ENCODE results near the gene EIF4E.
"Not testable (repeated sequence)": the region's sequence is repeated elsewhere in the genome, so short reads cannot be mapped to it uniquely, and the experiment has no call there.

The EIF4E gene

GRCh38 chr4:98929341-98930267, 671 bp upstream of the EIF4E start:
- H3K79me2 ChIP-seq (ENCODE audit: control insufficient read depth, insufficient read depth, low read length), result peaks cover 35% of the 10 kb centered on the region
- no peak for DNase-seq
- peak overlapping the region; percentile 81 for H2BK5ac ChIP-seq (ENCODE audit: low read length)
- H2BK120ac ChIP-seq (ENCODE audit: low read depth, low read length), result peak overlapping the region; percentile 68
- no peak overlapping the region for H4K8ac ChIP-seq (ENCODE audit: low read depth, low read length)
- peak overlapping the region; percentile 9 for H3K18ac ChIP-seq (ENCODE audit: low read length)
- no peak overlapping the region for H3K27ac ChIP-seq (ENCODE audit: low read depth, low read length)
- H4K5ac ChIP-seq (ENCODE audit: low read length), result peak overlapping the region; percentile 93
- no peaks in the 10 kb centered on the region for H3K36me3 ChIP-seq (ENCODE audit: control insufficient read depth, insufficient read depth, low read length)
- peak overlapping the region; percentile 61 for H3K4me3 ChIP-seq (ENCODE audit: low read length)
- H2AK5ac ChIP-seq (ENCODE audit: low read length), result no peak overlapping the region
- H3K9ac ChIP-seq (ENCODE audit: low read length), result peak overlapping the region; percentile 90
- peak overlapping the region; percentile 46 for H3K4ac ChIP-seq (ENCODE audit: low read depth, low read length)
- H2BK15ac ChIP-seq (replicated peaks; ENCODE audit: low read depth), result no peak overlapping the region
- no CpG with 5 or more reads among the region's 44 CpGs for whole genome bisulfite sequencing (ENCODE audit: extremely low coverage, insufficient coverage, low lambda C conversion rate)
- no peaks in the 10 kb centered on the region for H3K27me3 ChIP-seq (ENCODE audit: insufficient read depth, low read length, poor library complexity)
- H3K79me1 ChIP-seq (ENCODE audit: low read length), result no peaks in the 10 kb centered on the region
- peak overlapping the region; percentile 80 for H3K4me2 ChIP-seq (ENCODE audit: low read length)
- H3K4me1 ChIP-seq (ENCODE audit: control insufficient read depth, low read depth, low read length), result no peaks in the 10 kb centered on the region
- no peak overlapping the region for H3K23ac ChIP-seq (ENCODE audit: low read length)
- peak overlapping the region; percentile 99 for H3K56ac ChIP-seq (ENCODE audit: low read length)

GRCh38 chr4:98928131-98928504, 815 bp downstream of the EIF4E start:
- Histone ChIP-seq H3K4me3 (ENCODE audit: low read length) (peak overlapping the region; percentile 59), H3K9ac (ENCODE audit: low read length) (peak overlapping the region; percentile 95), H4K8ac (ENCODE audit: low read depth, low read length) (no peak overlapping the region), H3K4me2 (ENCODE audit: low read length) (peak overlapping the region; percentile 0), H3K56ac (ENCODE audit: low read length) (peak overlapping the region; percentile 98), H3K36me3 (ENCODE audit: control insufficient read depth, insufficient read depth, low read length) (no peaks in the 10 kb centered on the region), H3K18ac (ENCODE audit: low read length) (peak overlapping the region; percentile 61), H2BK120ac (ENCODE audit: low read depth, low read length) (no peak overlapping the region), H2BK15ac (replicated peaks; ENCODE audit: low read depth) (no peak overlapping the region), H2BK5ac (ENCODE audit: low read length) (peak overlapping the region; percentile 61), H3K27ac (ENCODE audit: low read depth, low read length) (peak overlapping the region; percentile 74), H2AK5ac (ENCODE audit: low read length) (no peak overlapping the region), H3K4ac (ENCODE audit: low read depth, low read length) (peak overlapping the region; percentile 74), H3K23ac (ENCODE audit: low read length) (peak overlapping the region; percentile 93), H3K27me3 (ENCODE audit: insufficient read depth, low read length, poor library complexity) (no peaks in the 10 kb centered on the region), H3K4me1 (ENCODE audit: control insufficient read depth, low read depth, low read length) (no peaks in the 10 kb centered on the region), H3K79me2 (ENCODE audit: control insufficient read depth, insufficient read depth, low read length) (peaks cover 49% of the 10 kb centered on the region), H4K5ac (ENCODE audit: low read length) (no peak overlapping the region), H3K79me1 (ENCODE audit: low read length) (no peaks in the 10 kb centered on the region)
- DNase-seq, result peak; percentile 94
- WGBS (ENCODE audit: extremely low coverage, insufficient coverage, low lambda C conversion rate), result no CpG with 5 or more reads among the region's 26 CpGs

GRCh38 chr4:98926257-98926656, 2.7 kb downstream of the EIF4E start:
- H3K4me3 ChIP-seq (ENCODE audit: low read length), result not testable (repeated sequence)

GRCh38 chr4:98921292-98921691, 7.6 kb downstream of the EIF4E start:
- H2BK120ac ChIP-seq (ENCODE audit: low read depth, low read length), result no peak overlapping the region
- no peak overlapping the region for H3K4me2 ChIP-seq (ENCODE audit: low read length)
- H3K18ac ChIP-seq (ENCODE audit: low read length), result no peak overlapping the region
- no peaks in the 10 kb centered on the region for H3K36me3 ChIP-seq (ENCODE audit: control insufficient read depth, insufficient read depth, low read length)
- no peak overlapping the region for H2BK5ac ChIP-seq (ENCODE audit: low read length)
- H4K8ac ChIP-seq (ENCODE audit: low read depth, low read length), result no peak overlapping the region
- H3K4me1 ChIP-seq (ENCODE audit: control insufficient read depth, low read depth, low read length), result no peaks in the 10 kb centered on the region
- no peak overlapping the region for H3K27ac ChIP-seq (ENCODE audit: low read depth, low read length)
- H4K5ac ChIP-seq (ENCODE audit: low read length), result no peak overlapping the region
- DNase-seq, result no peak
- peaks cover 1% of the 10 kb centered on the region for H3K79me1 ChIP-seq (ENCODE audit: low read length)
- H2AK5ac ChIP-seq (ENCODE audit: low read length), result no peak overlapping the region
- H3K4me3 ChIP-seq (ENCODE audit: low read length), result no peak overlapping the region
- whole genome bisulfite sequencing (ENCODE audit: extremely low coverage, insufficient coverage, low lambda C conversion rate), result no CpG with 5 or more reads among the region's 5 CpGs
- H3K9ac ChIP-seq (ENCODE audit: low read length), result no peak overlapping the region
- H3K79me2 ChIP-seq (ENCODE audit: control insufficient read depth, insufficient read depth, low read length), result peaks cover 80% of the 10 kb centered on the region
- no peak overlapping the region for H3K56ac ChIP-seq (ENCODE audit: low read length)
- H2BK15ac ChIP-seq (replicated peaks; ENCODE audit: low read depth), result no peak overlapping the region
- no peak overlapping the region for H3K23ac ChIP-seq (ENCODE audit: low read length)
- no peak overlapping the region for H3K4ac ChIP-seq (ENCODE audit: low read depth, low read length)
- H3K27me3 ChIP-seq (ENCODE audit: insufficient read depth, low read length, poor library complexity), result no peaks in the 10 kb centered on the region

More at GRCh38 chr4:98926257-98926656, 2.7 kb downstream of the EIF4E start:
- not testable (repeated sequence) for H4K5ac ChIP-seq (ENCODE audit: low read length); H3K27ac ChIP-seq (ENCODE audit: low read depth, low read length); H3K27me3 ChIP-seq (ENCODE audit: insufficient read depth, low read length, poor library complexity); H3K9ac ChIP-seq (ENCODE audit: low read length); H2AK5ac ChIP-seq (ENCODE audit: low read length); H2BK15ac ChIP-seq (replicated peaks; ENCODE audit: low read depth); H3K18ac ChIP-seq (ENCODE audit: low read length); H3K23ac ChIP-seq (ENCODE audit: low read length); H3K4me1 ChIP-seq (ENCODE audit: control insufficient read depth, low read depth, low read length); H4K8ac ChIP-seq (ENCODE audit: low read depth, low read length); H3K36me3 ChIP-seq (ENCODE audit: control insufficient read depth, insufficient read depth, low read length); H3K4ac ChIP-seq (ENCODE audit: low read depth, low read length); H3K4me2 ChIP-seq (ENCODE audit: low read length); H2BK120ac ChIP-seq (ENCODE audit: low read depth, low read length); DNase-seq; H3K79me1 ChIP-seq (ENCODE audit: low read length); H2BK5ac ChIP-seq (ENCODE audit: low read length); H3K56ac ChIP-seq (ENCODE audit: low read length)
- WGBS (ENCODE audit: extremely low coverage, insufficient coverage, low lambda C conversion rate), result 100% methylated on average over 2 of the region's 15 CpGs
- H3K79me2 ChIP-seq (ENCODE audit: control insufficient read depth, insufficient read depth, low read length), result peaks cover 64% of the 10 kb centered on the region

GRCh38 chr4:98919996-98920395, 8.9 kb downstream of the EIF4E start:
- no CpG with 5 or more reads among the region's 2 CpGs for WGBS (ENCODE audit: extremely low coverage, insufficient coverage, low lambda C conversion rate)

More at GRCh38 chr4:98919996-98920395, 8.9 kb downstream of the EIF4E start:
- Histone ChIP-seq H3K79me2 (ENCODE audit: control insufficient read depth, insufficient read depth, low read length) (peaks cover 79% of the 10 kb centered on the region), H4K5ac (ENCODE audit: low read length) (no peak overlapping the region), H4K8ac (ENCODE audit: low read depth, low read length) (no peak overlapping the region), H3K27me3 (ENCODE audit: insufficient read depth, low read length, poor library complexity) (no peaks in the 10 kb centered on the region), H3K4me3 (ENCODE audit: low read length) (no peak overlapping the region), H3K79me1 (ENCODE audit: low read length) (peaks cover 1% of the 10 kb centered on the region), H3K4me1 (ENCODE audit: control insufficient read depth, low read depth, low read length) (no peaks in the 10 kb centered on the region), H3K4ac (ENCODE audit: low read depth, low read length) (no peak overlapping the region), H3K4me2 (ENCODE audit: low read length) (no peak overlapping the region), H3K9ac (ENCODE audit: low read length) (no peak overlapping the region), H3K27ac (ENCODE audit: low read depth, low read length) (no peak overlapping the region), H3K23ac (ENCODE audit: low read length) (no peak overlapping the region), H3K18ac (ENCODE audit: low read length) (no peak overlapping the region), H2BK120ac (ENCODE audit: low read depth, low read length) (no peak overlapping the region), H3K56ac (ENCODE audit: low read length) (no peak overlapping the region), H2BK5ac (ENCODE audit: low read length) (no peak overlapping the region), H2AK5ac (ENCODE audit: low read length) (no peak overlapping the region), H3K36me3 (ENCODE audit: control insufficient read depth, insufficient read depth, low read length) (no peaks in the 10 kb centered on the region), H2BK15ac (replicated peaks; ENCODE audit: low read depth) (no peak overlapping the region)
- no peak for DNase-seq

Measured in mesendoderm (in vitro differentiated cells).